GM12892 (cell line): ENCODE results near the gene FKBP8.

Source experiments
- POLR2A ChIP-seq: IDR thresholded peaks from 2 replicates; pipeline ENCODE4 v1.6.1; 2011; ENCODE audit warnings: low read depth, low read length, control low read depth
- POLR2AphosphoS5 ChIP-seq: IDR thresholded peaks from 2 replicates; pipeline ENCODE4 v1.6.1; 2011; ENCODE audit warnings: low read depth, low read length, control low read depth

DNA sequence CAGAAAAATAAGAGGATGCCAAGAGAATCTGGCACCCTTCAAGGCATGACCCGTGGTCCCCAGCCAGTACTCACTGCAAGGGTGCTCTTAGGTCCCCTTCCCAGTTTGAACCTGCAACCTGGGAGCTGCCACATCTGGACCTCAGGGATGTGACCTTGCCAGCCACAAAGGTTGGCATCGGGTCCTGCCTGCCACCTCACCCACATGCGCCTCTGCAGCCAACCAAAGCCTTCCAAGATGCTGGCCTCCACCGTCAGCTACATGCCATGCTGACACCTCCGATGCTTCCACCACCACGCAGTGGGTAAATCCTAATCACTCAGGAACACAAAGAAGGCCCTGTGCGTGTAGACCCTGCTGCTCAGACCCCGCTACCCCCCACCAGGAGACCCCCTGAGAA lies 56.6 kb downstream of the FKBP8 start:
- TF ChIP-seq POLR2A, result no peak
- TF ChIP-seq POLR2AphosphoS5, result no peak
